Naive thymus-derived CD4-positive, alpha-beta T cell (primary cell): ENCODE data around the gene IDS. TPM values are rescaled to one million over a fixed set of nuclear protein-coding genes. Genes with fewer than 3 reads are reported as not detected.

ENCODE experiments used
- ATAC-seq: fragments of 150-1000 bp; cut with Tn5 transposase; 2 replicates; pipeline ENCODE4 v1.10.0; 2021; ENCODE audit warnings: mild to moderate bottlenecking, moderate library complexity
- CTCF ChIA-PET: fragments of 350-600 bp; sonication (Branson Sonifier 250); formaldehyde crosslinking; loops from one replicate; lab custom pipeline; 2021; ENCODE audit warnings: antibody characterized with exemption; lab: Charles Lee
- POLR2A ChIA-PET: fragments of 350-600 bp; sonication (Branson Sonifier 250); formaldehyde crosslinking; loops from one replicate; lab custom pipeline; 2021; ENCODE audit warnings: antibody characterized with exemption, inconsistent platforms; lab: Charles Lee
- DNase-seq, 9 donors: peaks; one replicate each; pipeline versions ENCODE4 v3.0.0 to v3.0.0-alpha.2; 2020 to 2022; ENCODE audit warnings: mixed read lengths in 1 of 9
- H3K27ac ChIP-seq: one replicate; pipeline ENCODE4 v1.7.0; 2013; ENCODE audit warnings: mild to moderate bottlenecking, low read depth, low read length, moderate library complexity
- H3K27me3 ChIP-seq, 2 donors: one replicate each; pipeline ENCODE4 v1.7.0; 2013; ENCODE audit warnings: low read length in 2 of 2, mild to moderate bottlenecking in 2 of 2, moderate library complexity in 2 of 2; ENCODE audit not compliant: control insufficient read depth in 2 of 2, insufficient read depth in 2 of 2
- H3K36me3 ChIP-seq, 3 experiments: 1 replicate in 2 of 3; 2 replicates in 1 of 3; pipeline ENCODE4 v1.7.0; 2013; ENCODE audit warnings: low read length in 3 of 3, mild to moderate bottlenecking in 3 of 3, moderate library complexity in 1 of 3; ENCODE audit not compliant: insufficient read depth in 3 of 3, control insufficient read depth in 2 of 3
- H3K4me1 ChIP-seq, 2 donors: one replicate each; pipeline ENCODE4 v1.7.0; 2013; ENCODE audit warnings: low read length in 2 of 2, mild to moderate bottlenecking in 2 of 2, moderate library complexity in 1 of 2; ENCODE audit not compliant: control insufficient read depth in 2 of 2, insufficient read depth in 2 of 2
- H3K4me3 ChIP-seq: 2 replicates; pipeline ENCODE4 v1.7.0; 2013; ENCODE audit warnings: mild to moderate bottlenecking, low read length
- H3K9me3 ChIP-seq, 3 experiments: 1 replicate in 2 of 3; 2 replicates in 1 of 3; pipeline ENCODE4 v1.7.0; 2013; ENCODE audit warnings: low read length in 3 of 3; ENCODE audit not compliant: control insufficient read depth in 2 of 3
- H3K27ac Mint-ChIP-seq, 9 donors: one replicate each; pipeline ENCODE4 v1.8.0; 2020 to 2022; ENCODE audit warnings: mixed read lengths in 9 of 9, mild to moderate bottlenecking in 8 of 9, moderate library complexity in 5 of 9, inconsistent platforms in 2 of 9
- H3K27me3 Mint-ChIP-seq, 5 donors: one replicate each; pipeline ENCODE4 v1.8.0; 2021 to 2022; ENCODE audit warnings: mixed read lengths in 5 of 5, mild to moderate bottlenecking in 1 of 5
- H3K36me3 Mint-ChIP-seq, 5 donors: one replicate each; pipeline ENCODE4 v1.8.0; 2020 to 2022; ENCODE audit warnings: mixed read lengths in 5 of 5, mild to moderate bottlenecking in 3 of 5, inconsistent platforms in 1 of 5
- H3K4me1 Mint-ChIP-seq, 7 donors: one replicate each; pipeline ENCODE4 v1.8.0; 2020 to 2022; ENCODE audit warnings: mixed read lengths in 7 of 7, mild to moderate bottlenecking in 3 of 7, inconsistent platforms in 1 of 7
- H3K4me3 Mint-ChIP-seq, 10 donors: one replicate each; pipeline ENCODE4 v1.8.0; 2020 to 2022; ENCODE audit warnings: mild to moderate bottlenecking in 10 of 10, mixed read lengths in 10 of 10, moderate library complexity in 6 of 10, inconsistent platforms in 2 of 10
- H3K9me3 Mint-ChIP-seq, 11 donors: one replicate each; pipeline ENCODE4 v1.8.0; 2020 to 2022; ENCODE audit warnings: mixed read lengths in 11 of 11, mild to moderate bottlenecking in 4 of 11, inconsistent platforms in 1 of 11, moderate library complexity in 1 of 11
- intact Hi-C, 2 donors: fragments of 100-400 bp; cut with micrococcal nuclease; formaldehyde crosslinking; loops; one replicate each; pipeline ENCODE4 v1.15.1; 2023
- polyA plus RNA-seq, 2 donors: library from polyadenylated mRNA; unstranded; fragments of 300-500 nt; fragmentation: Illumina TruSeq; gene quantifications; one replicate each; pipeline ENCODE4 v1.2.3, GENCODE V29; 2021
- total RNA-seq, 6 experiments: library from RNA in 5 of 6; stranded (reverse) in 5 of 6; gene quantifications; 1 replicate in 5 of 6; 2 replicates in 1 of 6; pipeline ENCODE4 v1.2.3 and lab custom pipeline; 2021 to 2026

IDS gene
- total and polyA plus RNA-seq, 7 experiments from 2014 or later: 73.1 to 317 (median 131) TPM

GRCh38 chrX:149453906-149454822, 50.9 kb downstream of the IDS start:
- CTCF ChIA-PET: interaction anchor here (0.6 kb wide), 1 partner anchor 826 kb away, joined by 3 read pairs; no protein-coding TSS in a partner anchor

GRCh38 chrX:149453030-149453429, 52.1 kb downstream of the IDS start:
- Mint-ChIP-seq H3K27me3 (peaks cover 0 to 4% (median 3%) of the 10 kb centered on the region in 5 donors), H3K4me1 (no peaks in the 10 kb centered on the region), H3K9me3 (peaks cover 0 to 15% (median 8%) of the 10 kb centered on the region in 11 donors), H3K4me3 (no peak overlapping the region), H3K36me3 (peaks cover 0 to 3% (median 0%) of the 10 kb centered on the region in 5 donors), H3K27ac (no peak overlapping the region)
- POLR2A ChIA-PET: no interaction called here
- H3K4me1 ChIP-seq: no peaks in the 10 kb centered on the region
- CTCF ChIA-PET: no interaction called here
- H3K9me3 ChIP-seq: no peaks in the 10 kb centered on the region
- no peak overlapping the region for H3K27ac ChIP-seq
- H3K36me3 ChIP-seq: no peaks in the 10 kb centered on the region
- no peak overlapping the region for H3K4me3 ChIP-seq
- intact Hi-C loops: no loop called here
- DNase-seq (no peak), ATAC-seq (no peak)
- H3K27me3 ChIP-seq: no peaks in the 10 kb centered on the region

More at GRCh38 chrX:149453906-149454822, 50.9 kb downstream of the IDS start:
- Histone ChIP-seq H3K9me3 (no peaks in the 10 kb centered on the region), H3K4me1 (no peaks in the 10 kb centered on the region), H3K27ac (no peak overlapping the region), H3K36me3 (no peaks in the 10 kb centered on the region), H3K4me3 (no peak overlapping the region), H3K27me3 (no peaks in the 10 kb centered on the region)
- Mint-ChIP-seq H3K36me3 (peaks cover 0 to 3% (median 0%) of the 10 kb centered on the region in 5 donors), H3K4me1 (no peaks in the 10 kb centered on the region), H3K27me3 (peaks cover 0 to 4% (median 3%) of the 10 kb centered on the region in 5 donors), H3K9me3 (peaks cover 0 to 15% (median 8%) of the 10 kb centered on the region in 11 donors), H3K4me3 (no peak overlapping the region), H3K27ac (no peak overlapping the region)
- DNase-seq (no peak), ATAC-seq (no peak)
- POLR2A ChIA-PET: no interaction called here
- intact Hi-C loops: no loop called here

- no peak for DNase-seq
- Histone ChIP-seq H3K4me3 (no peak overlapping the region), H3K27me3 (no peaks in the 10 kb centered on the region), H3K4me1 (no peaks in the 10 kb centered on the region), H3K9me3 (no peaks in the 10 kb centered on the region), H3K36me3 (no peaks in the 10 kb centered on the region), H3K27ac (no peak overlapping the region)
- Mint-ChIP-seq H3K27ac (no peak overlapping the region), H3K9me3 (no peaks in the 10 kb centered on the region), H3K4me1 (no peaks in the 10 kb centered on the region), H3K36me3 (no peaks in the 10 kb centered on the region), H3K27me3 (peaks cover 0 to 4% (median 0%) of the 10 kb centered on the region in 5 donors), H3K4me3 (no peak overlapping the region)
- POLR2A ChIA-PET: no interaction called here
- no peak for ATAC-seq
- CTCF ChIA-PET: no interaction called here
- intact Hi-C loops: no loop called here
Observed at GRCh38 chrX:149433451-149433850, 71.7 kb downstream of the IDS start.

- no peak overlapping the region for H3K27ac Mint-ChIP-seq
- intact Hi-C loops: no loop called here
- no peaks in the 10 kb centered on the region for H3K9me3 ChIP-seq
- ChIA-PET CTCF (no interaction called here), POLR2A (no interaction called here)
- H3K9me3 Mint-ChIP-seq: no peaks in the 10 kb centered on the region
- H3K27ac ChIP-seq: no peak overlapping the region
- no peaks in the 10 kb centered on the region for H3K4me1 ChIP-seq
- H3K4me3 ChIP-seq: no peak overlapping the region
- no peaks in the 10 kb centered on the region for H3K4me1 Mint-ChIP-seq
- H3K4me3 Mint-ChIP-seq: no peak overlapping the region
- H3K36me3 Mint-ChIP-seq: no peaks in the 10 kb centered on the region
- H3K27me3 ChIP-seq: no peaks in the 10 kb centered on the region
- no peaks in the 10 kb centered on the region for H3K36me3 ChIP-seq
- ATAC-seq: no peak
- no peak for DNase-seq
- peaks cover 0 to 4% (median 0%) of the 10 kb centered on the region in 5 donors for H3K27me3 Mint-ChIP-seq
Observed at GRCh38 chrX:149433051-149433450, 72.1 kb downstream of the IDS start.

Other genes with a start within 250 kb of the IDS start
- gene EOLA1, start 35.7 kb upstream of the IDS start, total RNA-seq: 10 to 100 TPM; 22.2 to 68.1 (median 30.2) TPM
- 10 to 100 TPM; 27.7 to 30.1 TPM for gene EOLA1, start 35.7 kb upstream of the IDS start, polyA plus RNA-seq
- gene HSFX3, start 44.6 kb upstream of the IDS start, total RNA-seq: not detected
- not detected for gene HSFX3, start 44.6 kb upstream of the IDS start, polyA plus RNA-seq
- not detected for gene MAGEA9B, start 82.2 kb upstream of the IDS start, total RNA-seq
- gene MAGEA9B, start 82.2 kb upstream of the IDS start, polyA plus RNA-seq: not detected
- under 1 TPM in 1 of 5 experiments, not detected in 4; 0.82 TPM for gene HSFX2, start 90.0 kb upstream of the IDS start, total RNA-seq
- gene HSFX2, start 90.0 kb upstream of the IDS start, polyA plus RNA-seq: not detected
- 10 to 100 TPM; 11.9 to 23.4 (median 19.9) TPM for gene TMEM185A, start 126.5 kb upstream of the IDS start, total RNA-seq
- 10 to 100 TPM; 16.7 to 23.8 TPM for gene TMEM185A, start 126.5 kb upstream of the IDS start, polyA plus RNA-seq
- not detected for gene MAGEA11, start 206.8 kb upstream of the IDS start, total RNA-seq
- not detected for gene MAGEA11, start 206.8 kb upstream of the IDS start, polyA plus RNA-seq